Loucy (cell line): ENCODE results near the gene ODF2L.

Experiments used
- H2AFZ ChIP-seq: fragments of 200-600 bp; sonication (generic); 2 replicates; pipeline ENCODE4 v1.6.0; 2016; ENCODE audit warnings: antibody characterized with exemption, mild to moderate bottlenecking, low read length, moderate library complexity
- H3F3A ChIP-seq: fragments of 200-600 bp; 2 replicates; pipeline ENCODE4 v1.6.0; 2016; ENCODE audit warnings: antibody characterized with exemption, low read depth, mild to moderate bottlenecking
- H3K27me3 ChIP-seq: fragments of 200-600 bp; sonication (generic); 2 replicates; pipeline ENCODE4 v1.6.1; 2014; ENCODE audit warnings: low read length, mild to moderate bottlenecking; ENCODE audit not compliant: insufficient read depth, poor library complexity, severe bottlenecking
- H3K36me3 ChIP-seq: fragments of 200-600 bp; sonication (generic); 2 replicates; pipeline ENCODE4 v1.6.1; 2016; ENCODE audit warnings: low read length; ENCODE audit not compliant: insufficient read depth
- H3K4me1 ChIP-seq: fragments of 200-600 bp; sonication (generic); 2 replicates; pipeline ENCODE4 v1.5.1; 2014; ENCODE audit warnings: low read length, mild to moderate bottlenecking; ENCODE audit not compliant: insufficient read depth, poor library complexity, severe bottlenecking
- H3K4me2 ChIP-seq: fragments of 200-600 bp; sonication (generic); 2 replicates; pipeline ENCODE4 v1.6.0; 2014; ENCODE audit warnings: antibody characterized with exemption, low read length, low read depth, mild to moderate bottlenecking; ENCODE audit not compliant: poor library complexity, severe bottlenecking
- H3K4me3 ChIP-seq: fragments of 200-600 bp; sonication (generic); 2 replicates; pipeline ENCODE4 v1.5.1; 2014; ENCODE audit warnings: low read length, mild to moderate bottlenecking, mixed read lengths; ENCODE audit not compliant: poor library complexity, severe bottlenecking
- H3K79me2 ChIP-seq: fragments of 200-600 bp; sonication (generic); 2 replicates; pipeline ENCODE4 v1.6.1; 2014; ENCODE audit warnings: low read length; ENCODE audit not compliant: insufficient read depth
- H3K9ac ChIP-seq: fragments of 200-600 bp; sonication (generic); 2 replicates; pipeline ENCODE4 v1.6.0; 2014; ENCODE audit warnings: mild to moderate bottlenecking, low read depth, low read length, moderate library complexity; ENCODE audit not compliant: poor library complexity, severe bottlenecking
- H3K9me2 ChIP-seq: fragments of 200-600 bp; sonication (generic); replicated peaks from 2 replicates; pipeline ENCODE4 v1.6.1; 2016; ENCODE audit warnings: low read depth, low read length, mixed read lengths
- H3K9me3 ChIP-seq: fragments of 200-600 bp; sonication (generic); 2 replicates; pipeline ENCODE4 v1.6.1; 2014; ENCODE audit warnings: mild to moderate bottlenecking, antibody characterized with exemption, low read length, low read depth; ENCODE audit not compliant: insufficient read depth
- H4K20me1 ChIP-seq: fragments of 200-600 bp; sonication (generic); 2 replicates; pipeline ENCODE4 v1.6.0; 2014; ENCODE audit warnings: antibody characterized with exemption, low read length, mild to moderate bottlenecking; ENCODE audit not compliant: insufficient read depth, poor library complexity, severe bottlenecking
- CTCF ChIP-seq: fragments of 200-600 bp; sonication (generic); conservative IDR thresholded peaks from 2 replicates; pipeline ENCODE4 v1.5.1; 2014; ENCODE audit warnings: mild to moderate bottlenecking, antibody characterized with exemption, low read length
- EZH2phosphoT487 ChIP-seq: fragments of 200-600 bp; IDR thresholded peaks from 2 replicates; pipeline ENCODE4 v1.6.1; 2018; ENCODE audit warnings: antibody characterized with exemption, mild to moderate bottlenecking, moderate library complexity, borderline replicate concordance

ODF2L gene

DNA sequence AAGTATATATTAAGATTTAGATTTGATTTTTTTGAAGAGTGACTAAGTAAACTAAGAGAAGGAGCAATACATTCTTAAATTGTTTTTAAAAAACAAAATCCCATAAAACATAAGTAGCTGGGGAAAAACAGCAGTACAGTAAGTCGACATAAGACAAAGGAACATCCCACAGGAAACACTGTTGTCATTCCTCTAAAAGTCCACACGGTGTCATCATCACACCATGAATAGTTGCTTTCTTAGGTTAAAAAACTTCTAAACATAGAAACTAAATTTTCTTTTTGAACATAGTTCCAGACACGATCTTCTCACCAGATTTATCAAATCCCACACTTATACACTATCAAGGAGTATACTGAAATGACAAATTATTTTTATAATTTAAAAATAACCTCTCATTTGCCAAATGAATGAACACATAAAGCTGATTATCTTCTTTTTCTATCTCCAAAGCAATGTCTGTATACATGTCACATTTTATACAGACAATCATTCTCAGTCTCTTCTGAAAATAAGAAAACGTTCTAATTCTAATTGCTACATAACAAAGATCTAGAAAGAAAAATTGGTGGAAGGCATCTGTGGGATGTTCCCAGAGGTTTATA lies 15.8 kb downstream of the ODF2L start:
- Histone ChIP-seq H3K9ac (no peak overlapping the region), H2AFZ (no peak overlapping the region), H3K36me3 (peaks cover 8% of the 10 kb centered on the region; the same call in 1 of the 2 replicates)

GRCh38 chr1:86378813-86379212 lies 17.3 kb downstream of the ODF2L start:
- H3K27me3 ChIP-seq = no peaks in the 10 kb centered on the region
- no peaks in the 10 kb centered on the region for H3K9me2 ChIP-seq
- H3K79me2 ChIP-seq = no peaks in the 10 kb centered on the region
- H3K4me2 ChIP-seq = no peak overlapping the region
- no peaks in the 10 kb centered on the region for H4K20me1 ChIP-seq
- peaks cover 6% of the 10 kb centered on the region for H3K4me1 ChIP-seq
- peaks cover 8% of the 10 kb centered on the region; the same call in 1 of the 2 replicates for H3K36me3 ChIP-seq
- no peak overlapping the region for H3K4me3 ChIP-seq
- peaks cover 15% of the 10 kb centered on the region; the same call in 1 of the 2 replicates for H3K9me3 ChIP-seq
- H2AFZ ChIP-seq = no peak overlapping the region
- TF ChIP-seq CTCF (no peak), EZH2phosphoT487 (no peak)
- no peaks in the 10 kb centered on the region for H3F3A ChIP-seq
- no peak overlapping the region for H3K9ac ChIP-seq

More for the DNA sequence above, 15.8 kb downstream of the ODF2L start:
- Histone ChIP-seq H3K4me1 (peaks cover 6% of the 10 kb centered on the region), H3K9me2 (no peaks in the 10 kb centered on the region), H3K4me3 (no peak overlapping the region), H3K79me2 (no peaks in the 10 kb centered on the region), H3K4me2 (peak overlapping the region; percentile 29), H3K9me3 (peaks cover 15% of the 10 kb centered on the region; the same call in 1 of the 2 replicates), H4K20me1 (no peaks in the 10 kb centered on the region), H3F3A (no peaks in the 10 kb centered on the region), H3K27me3 (no peaks in the 10 kb centered on the region)
- no peak for TF ChIP-seq EZH2phosphoT487
- peak; percentile 82 for TF ChIP-seq CTCF

- Histone ChIP-seq H4K20me1 (no peaks in the 10 kb centered on the region), H3F3A (no peaks in the 10 kb centered on the region), H3K36me3 (peaks cover 8% of the 10 kb centered on the region; the same call in 1 of the 2 replicates), H3K4me2 (no peak overlapping the region), H3K27me3 (no peaks in the 10 kb centered on the region), H3K9me3 (peaks cover 15% of the 10 kb centered on the region; the same call in 1 of the 2 replicates), H3K9me2 (no peaks in the 10 kb centered on the region), H3K4me3 (no peak overlapping the region), H2AFZ (no peak overlapping the region), H3K4me1 (no peaks in the 10 kb centered on the region), H3K9ac (no peak overlapping the region), H3K79me2 (no peaks in the 10 kb centered on the region)
- TF ChIP-seq EZH2phosphoT487 (no peak), CTCF (no peak)
Observed at GRCh38 chr1:86377341-86377740, 18.8 kb downstream of the ODF2L start.
